GM23338 (cell line): ENCODE results near the gene LMBR1L.

Experiments
- CREB1 ChIP-seq: fragments of 250-450 bp; sonication (Bioruptor Pico); IDR thresholded peaks from 2 replicates; pipeline ENCODE4 v1.5.0; 2020; ENCODE audit warnings: low read depth, mild to moderate bottlenecking, moderate library complexity
- EZH2 ChIP-seq: fragments of 200-600 bp; sonication (generic); IDR thresholded peaks from one replicate; pipeline ENCODE4 v1.8.0; 2017; ENCODE audit warnings: antibody characterized with exemption, mild to moderate bottlenecking, low read depth; ENCODE audit not compliant: unreplicated experiment
- EZH2phosphoT487 ChIP-seq: fragments of 200-600 bp; sonication (generic); IDR thresholded peaks from one replicate; pipeline ENCODE4 v1.8.1; 2018; ENCODE audit warnings: antibody characterized with exemption; ENCODE audit not compliant: unreplicated experiment
- JUNB ChIP-seq: IDR thresholded peaks from one replicate; pipeline ENCODE4 v1.6.1; 2016; ENCODE audit warnings: antibody characterized with exemption; ENCODE audit not compliant: unreplicated experiment
- POLR2AphosphoS5 ChIP-seq: IDR thresholded peaks from 2 replicates; pipeline ENCODE4 v1.6.1; 2016; ENCODE audit warnings: antibody characterized with exemption, low read depth
- ZNF114 ChIP-seq: fragments of 250-450 bp; sonication (Bioruptor Pico); IDR thresholded peaks from 2 replicates; pipeline ENCODE4 v1.5.0; 2020; ENCODE audit warnings: mild to moderate bottlenecking, moderate library complexity
- TF ChIP-seq, protein P1 (sequence below), 2 experiments: fragments of 200-600 bp in 1 of 2; sonication (generic) in 1 of 2; conservative IDR thresholded peaks; 2 replicates each; pipeline versions ENCODE4 v1.5.1 to v1.6.1; 2016 to 2017; ENCODE audit warnings: antibody characterized with exemption in 2 of 2, low read depth in 2 of 2, mild to moderate bottlenecking in 2 of 2, moderate library complexity in 1 of 2
- TF ChIP-seq, protein P2 (sequence below): IDR thresholded peaks from one replicate; pipeline ENCODE4 v1.6.1; 2018; ENCODE audit warnings: antibody characterized with exemption; ENCODE audit not compliant: unreplicated experiment
- TF ChIP-seq, protein P3 (sequence below): IDR thresholded peaks from 2 replicates; pipeline ENCODE4 v1.6.1; 2016; ENCODE audit warnings: antibody characterized with exemption
- TF ChIP-seq, protein P4 (sequence below): fragments of 250-450 bp; sonication (Bioruptor Pico); IDR thresholded peaks from 2 replicates; pipeline ENCODE4 v1.5.0; 2020; ENCODE audit warnings: mild to moderate bottlenecking, moderate library complexity

DNA sequence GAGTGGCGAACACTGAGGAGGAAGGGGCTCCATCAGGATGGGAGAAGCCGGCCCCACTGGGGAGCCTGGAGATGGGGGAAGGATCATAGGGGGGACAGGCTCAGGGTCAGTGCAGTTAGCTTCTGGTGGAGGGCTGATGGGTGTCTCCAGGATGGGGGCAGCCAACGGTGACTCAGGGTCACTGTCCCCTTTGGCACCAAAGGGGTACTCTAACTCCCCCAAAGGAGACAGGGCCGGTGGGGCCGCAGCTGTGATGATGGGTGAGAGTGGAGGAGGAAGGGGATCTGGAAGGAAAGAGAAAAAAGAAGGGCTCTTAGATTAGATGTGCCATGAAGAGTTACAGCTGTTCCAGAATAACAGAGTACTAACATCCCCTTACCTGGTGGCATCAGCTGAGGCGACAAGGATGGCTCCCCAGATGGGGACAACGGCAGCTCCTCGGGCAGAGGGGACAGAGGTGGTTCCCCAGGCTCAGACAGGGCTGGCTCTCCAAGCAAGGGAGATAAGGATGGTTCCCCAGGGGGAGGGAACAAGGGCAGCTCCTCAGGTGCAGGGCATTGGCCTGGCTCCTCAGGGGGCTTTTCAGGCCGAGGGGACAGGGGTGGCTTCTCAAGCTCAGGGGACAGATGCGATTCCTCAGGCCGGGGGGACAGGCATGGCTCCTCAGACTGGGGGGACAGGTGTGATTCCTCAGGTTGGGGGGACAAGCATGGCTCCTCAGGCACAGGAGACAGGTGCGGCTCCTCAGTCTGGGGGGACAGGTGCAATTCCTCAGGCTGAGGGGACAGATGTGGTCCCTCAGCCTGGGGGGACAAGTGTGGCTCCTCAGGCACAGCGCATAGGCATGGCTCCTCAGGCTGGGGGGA, 59.9 kb downstream of the LMBR1L start:
- TF ChIP-seq JUNB = no peak
- TF ChIP-seq CREB1 = no peak
- TF ChIP-seq, protein P1, sequence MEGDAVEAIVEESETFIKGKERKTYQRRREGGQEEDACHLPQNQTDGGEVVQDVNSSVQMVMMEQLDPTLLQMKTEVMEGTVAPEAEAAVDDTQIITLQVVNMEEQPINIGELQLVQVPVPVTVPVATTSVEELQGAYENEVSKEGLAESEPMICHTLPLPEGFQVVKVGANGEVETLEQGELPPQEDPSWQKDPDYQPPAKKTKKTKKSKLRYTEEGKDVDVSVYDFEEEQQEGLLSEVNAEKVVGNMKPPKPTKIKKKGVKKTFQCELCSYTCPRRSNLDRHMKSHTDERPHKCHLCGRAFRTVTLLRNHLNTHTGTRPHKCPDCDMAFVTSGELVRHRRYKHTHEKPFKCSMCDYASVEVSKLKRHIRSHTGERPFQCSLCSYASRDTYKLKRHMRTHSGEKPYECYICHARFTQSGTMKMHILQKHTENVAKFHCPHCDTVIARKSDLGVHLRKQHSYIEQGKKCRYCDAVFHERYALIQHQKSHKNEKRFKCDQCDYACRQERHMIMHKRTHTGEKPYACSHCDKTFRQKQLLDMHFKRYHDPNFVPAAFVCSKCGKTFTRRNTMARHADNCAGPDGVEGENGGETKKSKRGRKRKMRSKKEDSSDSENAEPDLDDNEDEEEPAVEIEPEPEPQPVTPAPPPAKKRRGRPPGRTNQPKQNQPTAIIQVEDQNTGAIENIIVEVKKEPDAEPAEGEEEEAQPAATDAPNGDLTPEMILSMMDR (conservative IDR thresholded peaks at IDR 0.05; ENCODE audit: low read depth in 2 of 2) = no peak
- no peak for TF ChIP-seq EZH2phosphoT487
- no peak for TF ChIP-seq EZH2
- no peak for TF ChIP-seq POLR2AphosphoS5
- TF ChIP-seq, protein P2, sequence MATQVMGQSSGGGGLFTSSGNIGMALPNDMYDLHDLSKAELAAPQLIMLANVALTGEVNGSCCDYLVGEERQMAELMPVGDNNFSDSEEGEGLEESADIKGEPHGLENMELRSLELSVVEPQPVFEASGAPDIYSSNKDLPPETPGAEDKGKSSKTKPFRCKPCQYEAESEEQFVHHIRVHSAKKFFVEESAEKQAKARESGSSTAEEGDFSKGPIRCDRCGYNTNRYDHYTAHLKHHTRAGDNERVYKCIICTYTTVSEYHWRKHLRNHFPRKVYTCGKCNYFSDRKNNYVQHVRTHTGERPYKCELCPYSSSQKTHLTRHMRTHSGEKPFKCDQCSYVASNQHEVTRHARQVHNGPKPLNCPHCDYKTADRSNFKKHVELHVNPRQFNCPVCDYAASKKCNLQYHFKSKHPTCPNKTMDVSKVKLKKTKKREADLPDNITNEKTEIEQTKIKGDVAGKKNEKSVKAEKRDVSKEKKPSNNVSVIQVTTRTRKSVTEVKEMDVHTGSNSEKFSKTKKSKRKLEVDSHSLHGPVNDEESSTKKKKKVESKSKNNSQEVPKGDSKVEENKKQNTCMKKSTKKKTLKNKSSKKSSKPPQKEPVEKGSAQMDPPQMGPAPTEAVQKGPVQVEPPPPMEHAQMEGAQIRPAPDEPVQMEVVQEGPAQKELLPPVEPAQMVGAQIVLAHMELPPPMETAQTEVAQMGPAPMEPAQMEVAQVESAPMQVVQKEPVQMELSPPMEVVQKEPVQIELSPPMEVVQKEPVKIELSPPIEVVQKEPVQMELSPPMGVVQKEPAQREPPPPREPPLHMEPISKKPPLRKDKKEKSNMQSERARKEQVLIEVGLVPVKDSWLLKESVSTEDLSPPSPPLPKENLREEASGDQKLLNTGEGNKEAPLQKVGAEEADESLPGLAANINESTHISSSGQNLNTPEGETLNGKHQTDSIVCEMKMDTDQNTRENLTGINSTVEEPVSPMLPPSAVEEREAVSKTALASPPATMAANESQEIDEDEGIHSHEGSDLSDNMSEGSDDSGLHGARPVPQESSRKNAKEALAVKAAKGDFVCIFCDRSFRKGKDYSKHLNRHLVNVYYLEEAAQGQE = no peak
- TF ChIP-seq, protein P3, sequence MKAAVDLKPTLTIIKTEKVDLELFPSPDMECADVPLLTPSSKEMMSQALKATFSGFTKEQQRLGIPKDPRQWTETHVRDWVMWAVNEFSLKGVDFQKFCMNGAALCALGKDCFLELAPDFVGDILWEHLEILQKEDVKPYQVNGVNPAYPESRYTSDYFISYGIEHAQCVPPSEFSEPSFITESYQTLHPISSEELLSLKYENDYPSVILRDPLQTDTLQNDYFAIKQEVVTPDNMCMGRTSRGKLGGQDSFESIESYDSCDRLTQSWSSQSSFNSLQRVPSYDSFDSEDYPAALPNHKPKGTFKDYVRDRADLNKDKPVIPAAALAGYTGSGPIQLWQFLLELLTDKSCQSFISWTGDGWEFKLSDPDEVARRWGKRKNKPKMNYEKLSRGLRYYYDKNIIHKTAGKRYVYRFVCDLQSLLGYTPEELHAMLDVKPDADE = no peak
- TF ChIP-seq ZNF114 (CRISPR knock-in tag) = no peak
- TF ChIP-seq, protein P4, sequence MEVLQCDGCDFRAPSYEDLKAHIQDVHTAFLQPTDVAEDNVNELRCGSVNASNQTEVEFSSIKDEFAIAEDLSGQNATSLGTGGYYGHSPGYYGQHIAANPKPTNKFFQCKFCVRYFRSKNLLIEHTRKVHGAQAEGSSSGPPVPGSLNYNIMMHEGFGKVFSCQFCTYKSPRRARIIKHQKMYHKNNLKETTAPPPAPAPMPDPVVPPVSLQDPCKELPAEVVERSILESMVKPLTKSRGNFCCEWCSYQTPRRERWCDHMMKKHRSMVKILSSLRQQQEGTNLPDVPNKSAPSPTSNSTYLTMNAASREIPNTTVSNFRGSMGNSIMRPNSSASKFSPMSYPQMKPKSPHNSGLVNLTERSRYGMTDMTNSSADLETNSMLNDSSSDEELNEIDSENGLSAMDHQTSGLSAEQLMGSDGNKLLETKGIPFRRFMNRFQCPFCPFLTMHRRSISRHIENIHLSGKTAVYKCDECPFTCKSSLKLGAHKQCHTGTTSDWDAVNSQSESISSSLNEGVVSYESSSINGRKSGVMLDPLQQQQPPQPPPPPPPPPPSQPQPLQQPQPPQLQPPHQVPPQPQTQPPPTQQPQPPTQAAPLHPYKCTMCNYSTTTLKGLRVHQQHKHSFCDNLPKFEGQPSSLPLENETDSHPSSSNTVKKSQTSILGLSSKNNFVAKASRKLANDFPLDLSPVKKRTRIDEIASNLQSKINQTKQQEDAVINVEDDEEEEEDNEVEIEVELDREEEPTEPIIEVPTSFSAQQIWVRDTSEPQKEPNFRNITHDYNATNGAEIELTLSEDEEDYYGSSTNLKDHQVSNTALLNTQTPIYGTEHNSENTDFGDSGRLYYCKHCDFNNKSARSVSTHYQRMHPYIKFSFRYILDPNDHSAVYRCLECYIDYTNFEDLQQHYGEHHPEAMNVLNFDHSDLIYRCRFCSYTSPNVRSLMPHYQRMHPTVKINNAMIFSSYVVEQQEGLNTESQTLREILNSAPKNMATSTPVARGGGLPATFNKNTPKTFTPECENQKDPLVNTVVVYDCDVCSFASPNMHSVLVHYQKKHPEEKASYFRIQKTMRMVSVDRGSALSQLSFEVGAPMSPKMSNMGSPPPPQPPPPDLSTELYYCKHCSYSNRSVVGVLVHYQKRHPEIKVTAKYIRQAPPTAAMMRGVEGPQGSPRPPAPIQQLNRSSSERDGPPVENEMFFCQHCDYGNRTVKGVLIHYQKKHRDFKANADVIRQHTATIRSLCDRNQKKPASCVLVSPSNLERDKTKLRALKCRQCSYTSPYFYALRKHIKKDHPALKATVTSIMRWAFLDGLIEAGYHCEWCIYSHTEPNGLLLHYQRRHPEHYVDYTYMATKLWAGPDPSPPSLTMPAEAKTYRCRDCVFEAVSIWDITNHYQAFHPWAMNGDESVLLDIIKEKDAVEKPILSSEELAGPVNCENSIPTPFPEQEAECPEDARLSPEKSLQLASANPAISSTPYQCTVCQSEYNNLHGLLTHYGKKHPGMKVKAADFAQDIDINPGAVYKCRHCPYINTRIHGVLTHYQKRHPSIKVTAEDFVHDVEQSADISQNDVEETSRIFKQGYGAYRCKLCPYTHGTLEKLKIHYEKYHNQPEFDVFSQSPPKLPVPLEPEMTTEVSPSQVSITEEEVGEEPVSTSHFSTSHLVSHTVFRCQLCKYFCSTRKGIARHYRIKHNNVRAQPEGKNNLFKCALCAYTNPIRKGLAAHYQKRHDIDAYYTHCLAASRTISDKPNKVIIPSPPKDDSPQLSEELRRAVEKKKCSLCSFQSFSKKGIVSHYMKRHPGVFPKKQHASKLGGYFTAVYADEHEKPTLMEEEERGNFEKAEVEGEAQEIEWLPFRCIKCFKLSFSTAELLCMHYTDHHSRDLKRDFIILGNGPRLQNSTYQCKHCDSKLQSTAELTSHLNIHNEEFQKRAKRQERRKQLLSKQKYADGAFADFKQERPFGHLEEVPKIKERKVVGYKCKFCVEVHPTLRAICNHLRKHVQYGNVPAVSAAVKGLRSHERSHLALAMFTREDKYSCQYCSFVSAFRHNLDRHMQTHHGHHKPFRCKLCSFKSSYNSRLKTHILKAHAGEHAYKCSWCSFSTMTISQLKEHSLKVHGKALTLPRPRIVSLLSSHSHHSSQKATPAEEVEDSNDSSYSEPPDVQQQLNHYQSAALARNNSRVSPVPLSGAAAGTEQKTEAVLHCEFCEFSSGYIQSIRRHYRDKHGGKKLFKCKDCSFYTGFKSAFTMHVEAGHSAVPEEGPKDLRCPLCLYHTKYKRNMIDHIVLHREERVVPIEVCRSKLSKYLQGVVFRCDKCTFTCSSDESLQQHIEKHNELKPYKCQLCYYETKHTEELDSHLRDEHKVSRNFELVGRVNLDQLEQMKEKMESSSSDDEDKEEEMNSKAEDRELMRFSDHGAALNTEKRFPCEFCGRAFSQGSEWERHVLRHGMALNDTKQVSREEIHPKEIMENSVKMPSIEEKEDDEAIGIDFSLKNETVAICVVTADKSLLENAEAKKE = no peak
